ENCODE results near the gene TMEM163. TPM values are rescaled to one million over a fixed set of nuclear protein-coding genes. Genes with fewer than 3 reads are reported as not detected.
"Not testable (repeated sequence)": the region's sequence is repeated elsewhere in the genome, so short reads cannot be mapped to it uniquely, and the experiment has no call there.

The TMEM163 gene
- total and polyA plus RNA-seq, 4 donors: 0.25 to 0.62 (median 0.36) TPM; not detected in 1

GRCh38 chr2:134568413-134568812 is 150.4 kb downstream of the TMEM163 start:
- H3K27ac ChIP-seq (ENCODE audit: low read depth in 1 of 2, low read length in 2 of 2): no peak overlapping the region
- intact Hi-C loops (cut with DNase I): no loop called here
- ATAC-seq (ENCODE audit: low FRiP score): no peak
- H3K4me1 ChIP-seq (ENCODE audit: control insufficient read depth in 1 of 2, insufficient read depth in 2 of 2, low read length in 2 of 2): no peaks in the 10 kb centered on the region
- no peaks in the 10 kb centered on the region for H3K36me3 ChIP-seq (ENCODE audit: control insufficient read depth in 1 of 2, insufficient read depth in 2 of 2, low read length in 1 of 2)
- H3K27me3 ChIP-seq (ENCODE audit: control insufficient read depth in 1 of 2, insufficient read depth in 2 of 2, low read length in 1 of 2): no peaks in the 10 kb centered on the region
- no peaks in the 10 kb centered on the region for H3K9me3 ChIP-seq (ENCODE audit: control insufficient read depth, low read length)
- no peak for DNase-seq
- 95% methylated on average over 2 of the region's 2 CpGs for WGBS, 2 donors
- no peak overlapping the region for H3K4me3 ChIP-seq (ENCODE audit: low read length in 2 of 2)

GRCh38 chr2:134567666-134568065 is 151.1 kb downstream of the TMEM163 start:
- DNase-seq (no peak), ATAC-seq (ENCODE audit: low FRiP score) (no peak)
- H3K27me3 ChIP-seq (ENCODE audit: control insufficient read depth in 1 of 2, insufficient read depth in 2 of 2, low read length in 1 of 2): no peaks in the 10 kb centered on the region
- no peaks in the 10 kb centered on the region for H3K36me3 ChIP-seq (ENCODE audit: control insufficient read depth in 1 of 2, insufficient read depth in 2 of 2, low read length in 1 of 2)
- H3K27ac ChIP-seq (ENCODE audit: low read depth in 1 of 2, low read length in 2 of 2): no peak overlapping the region
- intact Hi-C loops (cut with DNase I): no loop called here
- H3K4me3 ChIP-seq (ENCODE audit: low read length in 2 of 2): no peak overlapping the region
- 82 to 96% methylated on average over 1 of the region's 1 CpG for WGBS, 2 donors
- H3K9me3 ChIP-seq (ENCODE audit: control insufficient read depth, low read length): no peaks in the 10 kb centered on the region
- no peaks in the 10 kb centered on the region for H3K4me1 ChIP-seq (ENCODE audit: control insufficient read depth in 1 of 2, insufficient read depth in 2 of 2, low read length in 2 of 2)

GRCh38 chr2:134564955-134565354 is 153.8 kb downstream of the TMEM163 start:
- intact Hi-C loops (cut with DNase I); H3K27me3 ChIP-seq (ENCODE audit: control insufficient read depth in 1 of 2, insufficient read depth in 2 of 2, low read length in 1 of 2); H3K27ac ChIP-seq (ENCODE audit: low read depth in 1 of 2, low read length in 2 of 2); H3K4me1 ChIP-seq (ENCODE audit: control insufficient read depth in 1 of 2, insufficient read depth in 2 of 2, low read length in 2 of 2); ATAC-seq (ENCODE audit: low FRiP score); H3K9me3 ChIP-seq (ENCODE audit: control insufficient read depth, low read length); H3K36me3 ChIP-seq (ENCODE audit: control insufficient read depth in 1 of 2, insufficient read depth in 2 of 2, low read length in 1 of 2); DNase-seq; H3K4me3 ChIP-seq (ENCODE audit: low read length in 2 of 2): not testable (repeated sequence)
- 82 to 86% methylated on average over 5 of the region's 5 CpGs for WGBS, 2 donors

GRCh38 chr2:134564549-134564948 is 154.3 kb downstream of the TMEM163 start:
- intact Hi-C loops (cut with DNase I): no loop called here
- no peaks in the 10 kb centered on the region for H3K9me3 ChIP-seq (ENCODE audit: control insufficient read depth, low read length)
- DNase-seq (no peak), ATAC-seq (ENCODE audit: low FRiP score) (no peak)
- no peak overlapping the region for H3K27ac ChIP-seq (ENCODE audit: low read depth in 1 of 2, low read length in 2 of 2)
- H3K4me1 ChIP-seq (ENCODE audit: control insufficient read depth in 1 of 2, insufficient read depth in 2 of 2, low read length in 2 of 2): no peaks in the 10 kb centered on the region
- no peaks in the 10 kb centered on the region for H3K27me3 ChIP-seq (ENCODE audit: control insufficient read depth in 1 of 2, insufficient read depth in 2 of 2, low read length in 1 of 2)
- H3K4me3 ChIP-seq (ENCODE audit: low read length in 2 of 2): no peak overlapping the region
- H3K36me3 ChIP-seq (ENCODE audit: control insufficient read depth in 1 of 2, insufficient read depth in 2 of 2, low read length in 1 of 2): no peaks in the 10 kb centered on the region
- WGBS, 2 donors: 49 to 56% methylated on average over 3 of the region's 3 CpGs

GRCh38 chr2:134558208-134558830 is 160.5 kb downstream of the TMEM163 start:
- ATAC-seq (ENCODE audit: low FRiP score) (no peak), DNase-seq (no peak)
- Histone ChIP-seq H3K4me1 (ENCODE audit: control insufficient read depth in 1 of 2, insufficient read depth in 2 of 2, low read length in 2 of 2) (no peaks in the 10 kb centered on the region), H3K9me3 (ENCODE audit: control insufficient read depth, low read length) (no peaks in the 10 kb centered on the region), H3K36me3 (ENCODE audit: control insufficient read depth in 1 of 2, insufficient read depth in 2 of 2, low read length in 1 of 2) (no peaks in the 10 kb centered on the region), H3K27ac (ENCODE audit: low read depth in 1 of 2, low read length in 2 of 2) (no peak overlapping the region), H3K27me3 (ENCODE audit: control insufficient read depth in 1 of 2, insufficient read depth in 2 of 2, low read length in 1 of 2) (no peaks in the 10 kb centered on the region), H3K4me3 (ENCODE audit: low read length in 2 of 2) (no peak overlapping the region)
- 25 to 27% methylated on average over 5 of the region's 5 CpGs for WGBS, 2 donors
- intact Hi-C loops (cut with DNase I): no loop called here

GRCh38 chr2:134555411-134555810 is 163.4 kb downstream of the TMEM163 start:
- intact Hi-C loops (cut with DNase I): no loop called here
- DNase-seq: no peak

GRCh38 chr2:134553657-134554056 is 165.1 kb downstream of the TMEM163 start:
- DNase-seq: no peak
- ATAC-seq (ENCODE audit: low FRiP score): no peak
- intact Hi-C loops (cut with DNase I): no loop called here
- H3K4me1 ChIP-seq (ENCODE audit: control insufficient read depth in 1 of 2, insufficient read depth in 2 of 2, low read length in 2 of 2): no peaks in the 10 kb centered on the region
- 83 to 85% methylated on average over 7 of the region's 7 CpGs for WGBS, 2 donors
- no peak overlapping the region for H3K4me3 ChIP-seq (ENCODE audit: low read length in 2 of 2)
- H3K27ac ChIP-seq (ENCODE audit: low read depth in 1 of 2, low read length in 2 of 2): no peak overlapping the region
- no peaks in the 10 kb centered on the region for H3K9me3 ChIP-seq (ENCODE audit: control insufficient read depth, low read length)
- H3K27me3 ChIP-seq (ENCODE audit: control insufficient read depth in 1 of 2, insufficient read depth in 2 of 2, low read length in 1 of 2): no peaks in the 10 kb centered on the region
- no peaks in the 10 kb centered on the region for H3K36me3 ChIP-seq (ENCODE audit: control insufficient read depth in 1 of 2, insufficient read depth in 2 of 2, low read length in 1 of 2)

More at GRCh38 chr2:134555411-134555810, 163.4 kb downstream of the TMEM163 start:
- H3K4me3 ChIP-seq (ENCODE audit: low read length in 2 of 2): no peak overlapping the region
- H3K9me3 ChIP-seq (ENCODE audit: control insufficient read depth, low read length): no peaks in the 10 kb centered on the region
- no peaks in the 10 kb centered on the region for H3K27me3 ChIP-seq (ENCODE audit: control insufficient read depth in 1 of 2, insufficient read depth in 2 of 2, low read length in 1 of 2)
- no peaks in the 10 kb centered on the region for H3K36me3 ChIP-seq (ENCODE audit: control insufficient read depth in 1 of 2, insufficient read depth in 2 of 2, low read length in 1 of 2)
- 86 to 89% methylated on average over 6 of the region's 6 CpGs for WGBS, 2 donors
- ATAC-seq (ENCODE audit: low FRiP score): no peak
- no peaks in the 10 kb centered on the region for H3K4me1 ChIP-seq (ENCODE audit: control insufficient read depth in 1 of 2, insufficient read depth in 2 of 2, low read length in 2 of 2)
- no peak overlapping the region for H3K27ac ChIP-seq (ENCODE audit: low read depth in 1 of 2, low read length in 2 of 2)

- Histone ChIP-seq H3K36me3 (ENCODE audit: control insufficient read depth in 1 of 2, insufficient read depth in 2 of 2, low read length in 1 of 2) (no peaks in the 10 kb centered on the region), H3K27me3 (ENCODE audit: control insufficient read depth in 1 of 2, insufficient read depth in 2 of 2, low read length in 1 of 2) (no peaks in the 10 kb centered on the region), H3K9me3 (ENCODE audit: control insufficient read depth, low read length) (no peaks in the 10 kb centered on the region), H3K27ac (ENCODE audit: low read depth in 1 of 2, low read length in 2 of 2) (no peak overlapping the region), H3K4me3 (ENCODE audit: low read length in 2 of 2) (no peak overlapping the region), H3K4me1 (ENCODE audit: control insufficient read depth in 1 of 2, insufficient read depth in 2 of 2, low read length in 2 of 2) (no peaks in the 10 kb centered on the region)
- ATAC-seq (ENCODE audit: low FRiP score) (no peak), DNase-seq (no peak)
- 80 to 84% methylated on average over 13 of the region's 13 CpGs for WGBS, 2 donors
- intact Hi-C loops (cut with DNase I): no loop called here
Observed at GRCh38 chr2:134550566-134551164, 168.1 kb downstream of the TMEM163 start.

- intact Hi-C loops (cut with DNase I): no loop called here
- WGBS, 2 donors: 84 to 86% methylated on average over 3 of the region's 3 CpGs
- peak; percentile 75 for ATAC-seq (ENCODE audit: low FRiP score)
Observed at GRCh38 chr2:134549104-134549503, 169.7 kb downstream of the TMEM163 start.

More at GRCh38 chr2:134549104-134549503, 169.7 kb downstream of the TMEM163 start:
- Histone ChIP-seq H3K36me3 (ENCODE audit: control insufficient read depth in 1 of 2, insufficient read depth in 2 of 2, low read length in 1 of 2) (no peaks in the 10 kb centered on the region), H3K4me3 (ENCODE audit: low read length in 2 of 2) (no peak overlapping the region), H3K4me1 (ENCODE audit: control insufficient read depth in 1 of 2, insufficient read depth in 2 of 2, low read length in 2 of 2) (no peaks in the 10 kb centered on the region), H3K27me3 (ENCODE audit: control insufficient read depth in 1 of 2, insufficient read depth in 2 of 2, low read length in 1 of 2) (no peaks in the 10 kb centered on the region), H3K27ac (ENCODE audit: low read depth in 1 of 2, low read length in 2 of 2) (no peak overlapping the region), H3K9me3 (ENCODE audit: control insufficient read depth, low read length) (no peaks in the 10 kb centered on the region)
- DNase-seq: no peak

All from aorta (tissue), 5 donors.